ENCODE results near the gene RUNX2. TPM values are rescaled to one million over a fixed set of nuclear protein-coding genes. Genes with fewer than 3 reads are reported as not detected.

The RUNX2 gene
- total RNA-seq, 1 donor from 2014 or later: 0.09 TPM

GRCh38 chr6:45552536-45552935 lies 224.4 kb downstream of the RUNX2 start:
- Histone ChIP-seq H3F3A (ENCODE audit: low read depth) (no peaks in the 10 kb centered on the region), H3K9ac (no peak overlapping the region), H3K36me3 (no peaks in the 10 kb centered on the region), H3K27me3 (no peaks in the 10 kb centered on the region), H3K4me3 (no peak overlapping the region), H3K79me2 (ENCODE audit: low read depth) (no peaks in the 10 kb centered on the region), H4K20me1 (ENCODE audit: low read depth) (no peaks in the 10 kb centered on the region), H3K27ac (no peak overlapping the region), H2AFZ (replicated peaks) (no peak overlapping the region), H3K4me1 (peaks cover 8% of the 10 kb centered on the region), H3K4me2 (no peak overlapping the region), H3K9me3 (ENCODE audit: low read depth) (no peaks in the 10 kb centered on the region)
- H3K4me3 Mint-ChIP-seq: no peak overlapping the region
- H3K36me3 Mint-ChIP-seq: no peaks in the 10 kb centered on the region
- H3K27me3 Mint-ChIP-seq (ENCODE audit: insufficient read depth, low read depth): no peaks in the 10 kb centered on the region
- no peaks in the 10 kb centered on the region for H3K9me3 Mint-ChIP-seq
- no peak for TF ChIP-seq CTCF (IDR thresholded peaks at IDR 0.05)
- no peak for TF ChIP-seq EZH2phosphoT487 (IDR thresholded peaks at IDR 0.05)
- TF ChIP-seq EZH2 (IDR thresholded peaks at IDR 0.05): no peak
- no peak for DNase-seq (ENCODE audit: low spot score)
- H3K4me1 Mint-ChIP-seq: peaks cover 17% of the 10 kb centered on the region
- H3K27ac Mint-ChIP-seq: no peak overlapping the region

- Histone ChIP-seq H3K4me2 (no peak overlapping the region), H3K4me1 (peaks cover 8% of the 10 kb centered on the region), H3K36me3 (no peaks in the 10 kb centered on the region), H3K79me2 (ENCODE audit: low read depth) (no peaks in the 10 kb centered on the region), H2AFZ (replicated peaks) (no peak overlapping the region), H3K27me3 (no peaks in the 10 kb centered on the region), H3K4me3 (no peak overlapping the region), H4K20me1 (ENCODE audit: low read depth) (no peaks in the 10 kb centered on the region), H3K27ac (no peak overlapping the region), H3F3A (ENCODE audit: low read depth) (no peaks in the 10 kb centered on the region), H3K9ac (no peak overlapping the region), H3K9me3 (ENCODE audit: low read depth) (no peaks in the 10 kb centered on the region)
- Mint-ChIP-seq H3K4me3 (no peak overlapping the region), H3K27ac (no peak overlapping the region), H3K9me3 (no peaks in the 10 kb centered on the region), H3K4me1 (peaks cover 17% of the 10 kb centered on the region), H3K36me3 (no peaks in the 10 kb centered on the region), H3K27me3 (ENCODE audit: insufficient read depth, low read depth) (no peaks in the 10 kb centered on the region)
- DNase-seq (ENCODE audit: low spot score): no peak
- TF ChIP-seq EZH2 (IDR thresholded peaks at IDR 0.05) (no peak), CTCF (IDR thresholded peaks at IDR 0.05) (no peak), EZH2phosphoT487 (IDR thresholded peaks at IDR 0.05) (no peak)
Measured at GRCh38 chr6:45553730-45554344, 225.7 kb downstream of the RUNX2 start.

- no peak for DNase-seq (ENCODE audit: low spot score)
- Mint-ChIP-seq H3K9me3 (no peaks in the 10 kb centered on the region), H3K27me3 (ENCODE audit: insufficient read depth, low read depth) (no peaks in the 10 kb centered on the region), H3K36me3 (no peaks in the 10 kb centered on the region), H3K27ac (no peak overlapping the region), H3K4me3 (no peak overlapping the region), H3K4me1 (peaks cover 17% of the 10 kb centered on the region)
- Histone ChIP-seq H3K27ac (no peak overlapping the region), H3K4me1 (peaks cover 8% of the 10 kb centered on the region), H3K79me2 (ENCODE audit: low read depth) (no peaks in the 10 kb centered on the region), H3K36me3 (no peaks in the 10 kb centered on the region), H3K4me3 (no peak overlapping the region), H3F3A (ENCODE audit: low read depth) (no peaks in the 10 kb centered on the region), H3K4me2 (no peak overlapping the region), H3K9ac (no peak overlapping the region), H2AFZ (replicated peaks) (no peak overlapping the region), H4K20me1 (ENCODE audit: low read depth) (no peaks in the 10 kb centered on the region), H3K27me3 (no peaks in the 10 kb centered on the region), H3K9me3 (ENCODE audit: low read depth) (no peaks in the 10 kb centered on the region)
- no peak for TF ChIP-seq EZH2phosphoT487 (IDR thresholded peaks at IDR 0.05)
- TF ChIP-seq EZH2 (IDR thresholded peaks at IDR 0.05): no peak
- TF ChIP-seq CTCF (IDR thresholded peaks at IDR 0.05): no peak
Measured at GRCh38 chr6:45554591-45554990, 226.5 kb downstream of the RUNX2 start.
